Type B pancreatic cell (in vitro differentiated cells): ENCODE data around the gene EXOC3L4. TPM values are rescaled to one million over a fixed set of nuclear protein-coding genes. Genes with fewer than 3 reads are reported as not detected.

Experiments used
- DNase-seq: peaks from one replicate; pipeline ENCODE4 v3.0.0; 2021; ENCODE audit warnings: mixed read lengths; ENCODE audit not compliant: unreplicated experiment; ENCODE audit errors: extremely low spot score
- H3K27ac Mint-ChIP-seq: 2 replicates; pipeline ENCODE4 v1.8.0; 2021; ENCODE audit warnings: mild to moderate bottlenecking, mixed read lengths
- H3K27me3 Mint-ChIP-seq: 2 replicates; pipeline ENCODE4 v1.8.0; 2021; ENCODE audit warnings: mixed read lengths
- H3K36me3 Mint-ChIP-seq: 2 replicates; pipeline ENCODE4 v1.8.0; 2021; ENCODE audit warnings: mixed read lengths
- H3K4me1 Mint-ChIP-seq: one replicate; pipeline ENCODE4 v1.8.0; 2021; ENCODE audit warnings: mixed read lengths; ENCODE audit not compliant: unreplicated experiment
- H3K4me3 Mint-ChIP-seq: 2 replicates; pipeline ENCODE4 v1.8.0; 2021; ENCODE audit warnings: mild to moderate bottlenecking, mixed read lengths
- H3K9me3 Mint-ChIP-seq: 2 replicates; pipeline ENCODE4 v1.8.0; 2021; ENCODE audit warnings: mixed read lengths
- total RNA-seq: library from RNA; stranded (reverse); gene quantifications from 2 replicates; pipeline ENCODE4 v1.2.1, GENCODE V29; 2021; ENCODE audit warnings: low replicate concordance
- TF ChIP-seq, protein P1 (sequence below): fragments of 200-600 bp; sonication (generic); conservative IDR thresholded peaks from 2 replicates; pipeline ENCODE4 v1.5.0; 2021; ENCODE audit warnings: antibody characterized with exemption, mild to moderate bottlenecking

Gene EXOC3L4
- total RNA-seq, 1 donor from 2014 or later, result 4.0 TPM

- DNase-seq, result no peak
- Mint-ChIP-seq H3K9me3 (no peaks in the 10 kb centered on the region), H3K27ac (peak overlapping the region; percentile 90), H3K36me3 (no peaks in the 10 kb centered on the region), H3K4me1 (peaks cover 37% of the 10 kb centered on the region), H3K4me3 (peak overlapping the region; percentile 92), H3K27me3 (no peaks in the 10 kb centered on the region)
- TF ChIP-seq, protein P1, sequence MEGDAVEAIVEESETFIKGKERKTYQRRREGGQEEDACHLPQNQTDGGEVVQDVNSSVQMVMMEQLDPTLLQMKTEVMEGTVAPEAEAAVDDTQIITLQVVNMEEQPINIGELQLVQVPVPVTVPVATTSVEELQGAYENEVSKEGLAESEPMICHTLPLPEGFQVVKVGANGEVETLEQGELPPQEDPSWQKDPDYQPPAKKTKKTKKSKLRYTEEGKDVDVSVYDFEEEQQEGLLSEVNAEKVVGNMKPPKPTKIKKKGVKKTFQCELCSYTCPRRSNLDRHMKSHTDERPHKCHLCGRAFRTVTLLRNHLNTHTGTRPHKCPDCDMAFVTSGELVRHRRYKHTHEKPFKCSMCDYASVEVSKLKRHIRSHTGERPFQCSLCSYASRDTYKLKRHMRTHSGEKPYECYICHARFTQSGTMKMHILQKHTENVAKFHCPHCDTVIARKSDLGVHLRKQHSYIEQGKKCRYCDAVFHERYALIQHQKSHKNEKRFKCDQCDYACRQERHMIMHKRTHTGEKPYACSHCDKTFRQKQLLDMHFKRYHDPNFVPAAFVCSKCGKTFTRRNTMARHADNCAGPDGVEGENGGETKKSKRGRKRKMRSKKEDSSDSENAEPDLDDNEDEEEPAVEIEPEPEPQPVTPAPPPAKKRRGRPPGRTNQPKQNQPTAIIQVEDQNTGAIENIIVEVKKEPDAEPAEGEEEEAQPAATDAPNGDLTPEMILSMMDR, result no peak
These were observed 38.0 kb upstream of the EXOC3L4 start for GRCh38 chr14:103056322-103057027.

DNA sequence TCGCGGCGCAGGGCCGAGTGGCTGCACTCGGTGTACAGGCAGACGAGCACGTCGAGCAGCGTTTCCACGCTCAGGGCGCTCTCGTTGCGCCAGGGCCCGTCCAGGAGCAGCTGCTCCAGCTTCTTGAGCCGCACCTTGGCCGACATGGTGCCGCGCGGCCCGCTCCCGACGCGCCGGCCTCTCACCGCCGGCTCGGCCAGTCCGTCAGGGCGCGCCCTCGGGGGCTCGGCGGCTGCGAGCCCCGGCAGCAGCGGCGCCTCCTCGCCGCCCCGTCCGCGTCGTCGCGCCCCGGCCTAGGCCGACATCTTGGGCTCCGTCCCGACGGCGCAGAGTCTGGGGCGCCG, 37.5 kb upstream of the EXOC3L4 start:
- TF ChIP-seq, protein P1, result no peak
- Mint-ChIP-seq H3K36me3 (no peaks in the 10 kb centered on the region), H3K27me3 (no peaks in the 10 kb centered on the region), H3K4me1 (peaks cover 37% of the 10 kb centered on the region), H3K27ac (no peak overlapping the region), H3K9me3 (no peaks in the 10 kb centered on the region), H3K4me3 (peak overlapping the region; percentile 92)
- DNase-seq, result no peak

DNA sequence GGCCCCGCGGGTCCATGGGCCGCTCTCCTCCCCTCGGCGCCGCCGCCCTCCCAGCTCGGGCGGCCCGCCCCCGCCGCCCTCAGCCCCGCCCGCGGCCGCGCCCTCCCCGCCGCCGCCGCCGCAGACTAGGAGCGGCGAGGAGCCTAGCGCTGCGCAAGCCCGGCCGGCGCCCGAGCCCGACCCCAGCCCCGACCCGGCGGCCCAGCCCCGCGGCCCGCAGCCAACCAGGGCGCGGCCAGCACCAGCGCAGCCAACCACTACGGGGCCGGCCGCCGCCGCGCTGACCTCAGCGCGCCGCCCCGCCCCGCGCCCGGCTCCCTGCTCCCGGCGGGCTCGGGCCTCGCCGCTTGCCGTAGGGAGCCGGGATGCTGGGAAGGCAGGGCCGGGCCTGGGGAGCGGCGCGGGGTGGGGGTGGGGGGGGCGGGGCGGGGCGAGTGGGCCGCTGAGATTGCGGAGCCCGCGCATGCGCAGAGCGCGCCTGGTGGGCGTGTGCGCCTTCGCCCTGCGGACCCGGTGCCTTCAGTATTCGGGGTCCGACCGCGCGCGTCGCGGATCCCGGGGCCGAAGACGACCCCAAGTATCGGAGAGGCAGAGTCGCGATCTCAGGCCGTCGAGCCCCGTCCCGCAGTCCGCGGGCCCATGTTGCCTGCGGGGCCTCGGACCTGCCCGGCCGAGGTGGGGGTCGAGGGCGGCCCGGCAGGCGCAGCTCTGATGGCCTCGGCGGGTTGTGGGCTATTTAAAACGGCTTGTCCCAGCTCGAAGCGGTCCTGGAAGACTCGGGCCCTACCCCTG, 37.0 kb upstream of the EXOC3L4 start, which contains the start of gene CDC42BPB:
Gene CDC42BPB (minus strand): TSS at position 178 of the 792 bp plus-strand sequence. CDS start 376 bp downstream, outside the sequence.
- TF ChIP-seq, protein P1, result no peak
- Mint-ChIP-seq H3K4me3 (peak within 1 kb of the TSS; percentile 92), H3K4me1 (peaks cover 37% of the 10 kb centered on the region), H3K27me3 (no peaks in the 10 kb centered on the region), H3K36me3 (no peaks in the 10 kb centered on the region), H3K9me3 (no peaks in the 10 kb centered on the region), H3K27ac (peak within 1 kb of the TSS; percentile 90)
- DNase-seq, result peak; percentile 93

- Mint-ChIP-seq H3K36me3 (no peaks in the 10 kb centered on the region), H3K27me3 (no peaks in the 10 kb centered on the region), H3K27ac (peak overlapping the region; percentile 77), H3K4me1 (peaks cover 37% of the 10 kb centered on the region), H3K4me3 (peak overlapping the region; percentile 89), H3K9me3 (no peaks in the 10 kb centered on the region)
- no peak for DNase-seq
- TF ChIP-seq, protein P1, result no peak
These were observed 36.1 kb upstream of the EXOC3L4 start for GRCh38 chr14:103058164-103059055.

GRCh38 chr14:103059556-103059955, 35.0 kb upstream of the EXOC3L4 start:
- peaks cover 32% of the 10 kb centered on the region for H3K4me1 Mint-ChIP-seq
- no peaks in the 10 kb centered on the region for H3K36me3 Mint-ChIP-seq
- H3K27me3 Mint-ChIP-seq, result no peaks in the 10 kb centered on the region
- TF ChIP-seq, protein P1, result no peak
- DNase-seq, result no peak
- H3K4me3 Mint-ChIP-seq, result peak overlapping the region; percentile 89
- no peak overlapping the region for H3K27ac Mint-ChIP-seq
- H3K9me3 Mint-ChIP-seq, result no peaks in the 10 kb centered on the region
